Measurements from ENCODE around the gene TNK2.

The TNK2 gene

DNA sequence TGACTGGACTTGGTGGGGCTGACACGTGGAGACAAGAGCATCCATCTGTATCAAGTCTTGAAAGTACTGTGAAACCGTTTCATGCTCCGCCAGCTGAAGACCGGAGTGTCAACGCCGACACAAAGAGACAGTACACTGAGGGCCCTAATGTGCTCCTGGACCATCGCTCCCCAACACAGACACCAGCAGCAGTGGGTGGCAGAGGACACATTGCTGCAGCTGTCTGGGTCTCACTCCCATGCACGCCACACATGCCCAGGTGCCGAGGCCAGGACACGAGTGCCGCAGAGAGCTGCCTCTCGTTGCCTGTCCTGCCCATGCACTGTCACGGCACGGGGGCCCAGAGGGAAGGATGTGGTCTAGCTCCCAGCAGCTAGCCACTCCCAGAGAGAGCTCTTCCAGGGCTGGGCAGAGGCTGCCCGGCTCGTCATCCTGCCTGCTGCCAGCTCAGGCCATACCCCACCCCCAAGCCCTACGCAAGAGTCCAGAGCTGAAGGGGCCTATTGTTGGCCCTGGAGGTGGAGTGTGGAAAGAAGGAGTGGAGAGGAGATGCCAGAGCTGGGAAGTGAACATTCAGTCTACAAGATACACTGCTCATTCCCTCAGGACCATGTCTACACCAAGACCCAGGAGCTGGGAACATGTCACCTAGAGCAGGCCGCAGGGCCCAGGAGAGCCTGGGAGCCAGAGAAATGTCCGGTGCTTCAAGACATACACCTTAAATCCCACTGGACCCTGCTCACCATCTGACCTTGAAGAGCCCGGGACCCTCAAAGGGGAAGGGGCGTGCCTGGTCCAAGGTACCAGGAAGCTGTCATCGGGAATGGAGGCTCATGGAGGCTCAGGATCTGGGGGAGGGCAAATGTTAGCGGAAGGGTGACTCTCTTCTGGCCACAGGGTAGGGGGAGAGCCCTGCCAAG lies 7.7 kb downstream of the TNK2 start:
- Histone ChIP-seq H2AFZ (ENCODE audit: low read depth, low read length) (no peak overlapping the region), H3K9me3 (ENCODE audit: low read length) (no peaks in the 10 kb centered on the region)

GRCh38 chr3:195899701-195900435 lies 8.5 kb downstream of the TNK2 start:
- Histone ChIP-seq H3K36me3 (ENCODE audit: insufficient read depth, low read length) (no peaks in the 10 kb centered on the region), H3K4me3 (ENCODE audit: low read length) (no peak overlapping the region), H2AFZ (ENCODE audit: low read depth, low read length) (no peak overlapping the region), H3K9me3 (ENCODE audit: low read length) (no peaks in the 10 kb centered on the region), H3K27me3 (ENCODE audit: insufficient read depth, low read length) (no peaks in the 10 kb centered on the region), H3K4me1 (ENCODE audit: insufficient read depth, low read length) (peaks cover 21% of the 10 kb centered on the region)

More for the DNA sequence above, 7.7 kb downstream of the TNK2 start:
- Histone ChIP-seq H3K4me3 (ENCODE audit: low read length) (no peak overlapping the region), H3K27me3 (ENCODE audit: insufficient read depth, low read length) (no peaks in the 10 kb centered on the region), H3K4me1 (ENCODE audit: insufficient read depth, low read length) (peaks cover 16% of the 10 kb centered on the region), H3K36me3 (ENCODE audit: insufficient read depth, low read length) (no peaks in the 10 kb centered on the region)

DNA sequence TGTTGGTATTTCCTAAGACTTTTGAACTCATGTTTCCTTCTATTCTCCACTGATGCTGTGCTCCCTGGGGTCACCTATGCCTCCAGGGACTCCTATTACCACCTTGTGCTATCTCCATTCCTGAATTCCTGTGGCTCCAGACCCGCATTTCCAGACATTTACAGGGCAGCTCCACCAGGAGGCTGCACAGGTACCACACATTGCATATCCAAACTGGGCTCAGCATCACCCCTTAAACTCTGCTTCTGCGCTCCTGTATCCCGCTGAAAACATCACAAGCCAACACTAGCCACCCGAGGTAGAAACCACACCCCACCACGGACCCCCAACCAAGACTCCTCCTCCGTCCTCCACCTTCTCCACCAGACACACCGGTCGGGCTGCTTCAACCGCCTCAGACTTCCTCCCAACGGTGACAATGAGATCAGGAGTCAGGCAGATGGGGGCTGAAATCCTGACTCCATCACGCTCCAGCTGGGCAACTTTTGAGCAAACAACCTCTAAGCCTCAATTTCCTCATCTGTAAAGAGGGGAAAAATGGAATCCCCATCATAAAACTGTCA lies 10.4 kb downstream of the TNK2 start:
- Histone ChIP-seq H3K36me3 (ENCODE audit: insufficient read depth, low read length) (no peaks in the 10 kb centered on the region), H3K9me3 (ENCODE audit: low read length) (no peaks in the 10 kb centered on the region), H2AFZ (ENCODE audit: low read depth, low read length) (no peak overlapping the region), H3K4me3 (ENCODE audit: low read length) (no peak overlapping the region), H3K27me3 (ENCODE audit: insufficient read depth, low read length) (no peaks in the 10 kb centered on the region), H3K4me1 (ENCODE audit: insufficient read depth, low read length) (peaks cover 38% of the 10 kb centered on the region)

DNA sequence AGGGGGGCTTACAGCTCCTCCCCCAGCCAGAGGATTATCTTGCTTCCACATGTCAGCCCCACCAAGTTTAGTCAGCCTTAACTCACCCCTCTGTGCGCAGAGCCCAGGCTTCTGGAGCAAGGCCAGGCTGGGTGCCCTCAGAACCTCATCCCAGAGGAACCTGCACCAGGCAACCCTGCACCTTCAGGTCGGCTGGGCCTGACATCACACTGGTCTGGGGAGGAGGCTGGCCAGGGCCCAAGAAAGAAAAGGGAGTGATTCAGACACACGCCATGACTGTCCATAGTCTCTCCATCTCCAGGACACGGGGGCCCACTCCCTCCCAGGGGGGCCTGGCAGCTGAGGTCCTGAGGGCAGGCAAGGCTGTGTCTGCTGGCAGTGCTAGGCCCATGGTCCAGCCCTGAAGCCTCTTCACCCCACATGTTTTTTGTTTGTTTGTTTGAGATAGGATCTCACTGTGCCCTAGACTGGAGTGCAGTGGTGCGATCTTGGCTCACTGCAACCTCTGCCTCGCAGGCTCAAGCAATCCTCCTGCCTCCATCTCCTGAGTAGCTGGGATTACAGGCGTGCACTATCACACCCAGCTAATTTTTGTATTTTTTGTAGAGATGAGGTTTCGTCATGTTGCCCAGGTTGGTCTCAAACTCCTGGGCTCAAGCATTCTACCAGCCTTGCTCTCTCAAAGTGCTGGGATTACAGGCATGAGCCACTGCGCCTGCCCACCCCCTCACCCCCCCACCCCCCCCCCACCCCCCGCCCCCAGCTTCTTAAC lies 11.1 kb downstream of the TNK2 start:
- Histone ChIP-seq H2AFZ (ENCODE audit: low read depth, low read length) (no peak overlapping the region), H3K4me3 (ENCODE audit: low read length) (no peak overlapping the region), H3K9me3 (ENCODE audit: low read length) (no peaks in the 10 kb centered on the region), H3K36me3 (ENCODE audit: insufficient read depth, low read length) (no peaks in the 10 kb centered on the region), H3K27me3 (ENCODE audit: insufficient read depth, low read length) (no peaks in the 10 kb centered on the region), H3K4me1 (ENCODE audit: insufficient read depth, low read length) (peaks cover 44% of the 10 kb centered on the region)

GRCh38 chr3:195896361-195897080 lies 11.8 kb downstream of the TNK2 start:
- Histone ChIP-seq H3K9me3 (ENCODE audit: low read length) (no peaks in the 10 kb centered on the region), H3K4me1 (ENCODE audit: insufficient read depth, low read length) (peaks cover 51% of the 10 kb centered on the region), H3K27me3 (ENCODE audit: insufficient read depth, low read length) (no peaks in the 10 kb centered on the region), H3K4me3 (ENCODE audit: low read length) (peak overlapping the region; percentile 50), H2AFZ (ENCODE audit: low read depth, low read length) (peak overlapping the region; percentile 11), H3K36me3 (ENCODE audit: insufficient read depth, low read length) (no peaks in the 10 kb centered on the region)

DNA sequence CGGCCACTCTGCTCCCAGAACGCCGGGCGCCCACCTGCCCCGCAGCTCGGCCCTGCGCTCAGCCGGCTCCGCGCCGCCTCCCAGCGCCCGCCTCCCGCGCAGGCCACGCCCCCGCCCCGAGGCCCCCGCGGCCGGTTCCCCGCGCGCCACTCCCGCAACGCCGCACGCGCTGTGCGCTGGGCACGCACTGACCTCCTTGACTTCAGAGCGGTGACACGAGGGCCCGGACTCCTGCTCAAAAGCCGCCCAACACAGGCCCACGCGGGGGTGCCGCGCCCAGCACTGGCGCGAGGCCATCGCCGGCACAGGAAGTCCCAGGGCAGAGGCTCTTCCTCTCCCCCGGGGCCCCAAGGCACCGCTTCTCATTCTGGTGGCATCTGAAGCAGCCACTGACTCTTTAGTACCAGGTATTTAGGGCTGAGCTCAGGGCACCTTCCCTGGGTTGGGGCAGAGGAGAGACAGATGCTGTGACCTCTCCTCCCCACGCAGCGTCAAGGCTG lies 12.4 kb downstream of the TNK2 start:
- Histone ChIP-seq H2AFZ (ENCODE audit: low read depth, low read length) (peak overlapping the region; percentile 11), H3K4me3 (ENCODE audit: low read length) (peak overlapping the region; percentile 50), H3K36me3 (ENCODE audit: insufficient read depth, low read length) (no peaks in the 10 kb centered on the region), H3K4me1 (ENCODE audit: insufficient read depth, low read length) (peaks cover 54% of the 10 kb centered on the region), H3K27me3 (ENCODE audit: insufficient read depth, low read length) (no peaks in the 10 kb centered on the region), H3K9me3 (ENCODE audit: low read length) (no peaks in the 10 kb centered on the region)

- peaks cover 54% of the 10 kb centered on the region for H3K4me1 ChIP-seq (ENCODE audit: insufficient read depth, low read length)
- no peaks in the 10 kb centered on the region for H3K36me3 ChIP-seq (ENCODE audit: insufficient read depth, low read length)
- H3K27me3 ChIP-seq (ENCODE audit: insufficient read depth, low read length) = no peaks in the 10 kb centered on the region
Measured at GRCh38 chr3:195895078-195895860, 13.1 kb downstream of the TNK2 start.

GRCh38 chr3:195893916-195894465 lies 14.4 kb downstream of the TNK2 start:
- no peaks in the 10 kb centered on the region for H3K27me3 ChIP-seq (ENCODE audit: insufficient read depth, low read length)
- H3K9me3 ChIP-seq (ENCODE audit: low read length) = no peaks in the 10 kb centered on the region
- H3K36me3 ChIP-seq (ENCODE audit: insufficient read depth, low read length) = no peaks in the 10 kb centered on the region
- H3K4me3 ChIP-seq (ENCODE audit: low read length) = no peak overlapping the region
- peaks cover 66% of the 10 kb centered on the region for H3K4me1 ChIP-seq (ENCODE audit: insufficient read depth, low read length)
- H2AFZ ChIP-seq (ENCODE audit: low read depth, low read length) = no peak overlapping the region

More at GRCh38 chr3:195895078-195895860, 13.1 kb downstream of the TNK2 start:
- Histone ChIP-seq H3K4me3 (ENCODE audit: low read length) (peak overlapping the region; percentile 50), H3K9me3 (ENCODE audit: low read length) (no peaks in the 10 kb centered on the region), H2AFZ (ENCODE audit: low read depth, low read length) (peak overlapping the region; percentile 11)

DNA sequence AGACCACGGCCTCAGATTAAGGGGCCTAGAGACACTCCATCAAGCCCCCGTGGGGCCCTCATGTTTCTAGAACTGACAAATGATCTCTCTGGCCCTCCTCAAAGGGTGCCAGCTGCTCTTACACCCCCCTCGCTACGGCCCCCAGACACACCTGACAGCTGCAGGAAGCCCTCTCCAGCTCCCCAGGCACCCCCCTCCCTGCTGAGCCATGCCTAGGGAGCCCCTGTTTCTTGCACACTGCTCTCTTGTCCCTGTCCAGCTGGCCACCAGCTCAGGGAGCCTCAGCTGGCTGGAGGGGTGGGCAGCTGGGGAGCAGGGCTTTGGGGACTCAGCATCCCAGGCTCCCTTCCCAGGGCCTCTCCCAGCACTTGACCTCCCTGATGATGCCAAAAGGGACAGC lies 14.8 kb downstream of the TNK2 start:
- no peak overlapping the region for H2AFZ ChIP-seq (ENCODE audit: low read depth, low read length)
- H3K36me3 ChIP-seq (ENCODE audit: insufficient read depth, low read length) = no peaks in the 10 kb centered on the region
- no peaks in the 10 kb centered on the region for H3K27me3 ChIP-seq (ENCODE audit: insufficient read depth, low read length)
- H3K4me3 ChIP-seq (ENCODE audit: low read length) = no peak overlapping the region
- H3K9me3 ChIP-seq (ENCODE audit: low read length) = no peaks in the 10 kb centered on the region
- peaks cover 67% of the 10 kb centered on the region for H3K4me1 ChIP-seq (ENCODE audit: insufficient read depth, low read length)

GRCh38 chr3:195893044-195893395 lies 15.3 kb downstream of the TNK2 start:
- H3K4me1 ChIP-seq (ENCODE audit: insufficient read depth, low read length) = peaks cover 67% of the 10 kb centered on the region
- H3K27me3 ChIP-seq (ENCODE audit: insufficient read depth, low read length) = no peaks in the 10 kb centered on the region
- no peak overlapping the region for H2AFZ ChIP-seq (ENCODE audit: low read depth, low read length)
- no peak overlapping the region for H3K4me3 ChIP-seq (ENCODE audit: low read length)
- no peaks in the 10 kb centered on the region for H3K36me3 ChIP-seq (ENCODE audit: insufficient read depth, low read length)
- no peaks in the 10 kb centered on the region for H3K9me3 ChIP-seq (ENCODE audit: low read length)

Measured in neuron (in vitro differentiated cells).